ENCODE data around the gene CCDC152.

DNA sequence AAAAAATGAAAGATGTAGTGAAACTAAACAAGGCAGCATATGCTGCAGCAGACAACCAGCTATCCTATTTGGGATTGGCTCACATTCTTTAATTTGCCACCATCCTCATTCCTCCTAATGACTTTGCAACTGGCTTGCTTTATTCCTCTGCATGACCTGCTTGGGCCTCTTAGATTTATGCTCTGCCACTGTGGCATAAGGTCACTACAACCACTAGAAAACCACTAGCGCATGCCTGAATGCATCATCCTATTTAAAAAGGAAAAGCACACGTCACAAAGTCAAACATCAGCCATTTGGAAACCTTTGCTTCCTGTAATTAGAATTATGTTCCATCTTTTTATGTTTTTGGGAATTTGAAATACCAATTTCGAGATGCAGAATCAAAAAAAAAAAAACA lies 40.8 kb upstream of the CCDC152 start:
- TF ChIP-seq, protein P1, sequence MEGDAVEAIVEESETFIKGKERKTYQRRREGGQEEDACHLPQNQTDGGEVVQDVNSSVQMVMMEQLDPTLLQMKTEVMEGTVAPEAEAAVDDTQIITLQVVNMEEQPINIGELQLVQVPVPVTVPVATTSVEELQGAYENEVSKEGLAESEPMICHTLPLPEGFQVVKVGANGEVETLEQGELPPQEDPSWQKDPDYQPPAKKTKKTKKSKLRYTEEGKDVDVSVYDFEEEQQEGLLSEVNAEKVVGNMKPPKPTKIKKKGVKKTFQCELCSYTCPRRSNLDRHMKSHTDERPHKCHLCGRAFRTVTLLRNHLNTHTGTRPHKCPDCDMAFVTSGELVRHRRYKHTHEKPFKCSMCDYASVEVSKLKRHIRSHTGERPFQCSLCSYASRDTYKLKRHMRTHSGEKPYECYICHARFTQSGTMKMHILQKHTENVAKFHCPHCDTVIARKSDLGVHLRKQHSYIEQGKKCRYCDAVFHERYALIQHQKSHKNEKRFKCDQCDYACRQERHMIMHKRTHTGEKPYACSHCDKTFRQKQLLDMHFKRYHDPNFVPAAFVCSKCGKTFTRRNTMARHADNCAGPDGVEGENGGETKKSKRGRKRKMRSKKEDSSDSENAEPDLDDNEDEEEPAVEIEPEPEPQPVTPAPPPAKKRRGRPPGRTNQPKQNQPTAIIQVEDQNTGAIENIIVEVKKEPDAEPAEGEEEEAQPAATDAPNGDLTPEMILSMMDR (conservative IDR thresholded peaks at IDR 0.05 in 1 of 2, IDR thresholded peaks at IDR 0.05 in 1 of 2; ENCODE audit: extremely low read depth in 1 of 2, insufficient read depth in 1 of 2, low read depth in 1 of 2, low read length in 2 of 2): no peak
- TF ChIP-seq EZH2 (IDR thresholded peaks at IDR 0.05; ENCODE audit: borderline replicate concordance, low read length): no peak
